Psoas muscle (tissue), 8 donors: Measurements from ENCODE around the gene RARA. TPM values are rescaled to one million over a fixed set of nuclear protein-coding genes. Genes with fewer than 3 reads are reported as not detected.

Experiments
- ATAC-seq, 4 donors: fragments of 200-7000 bp; cut with Tn5 transposase; one replicate each; pipeline ENCODE4 v1.9.1; 2020; ENCODE audit warnings: moderate library complexity in 3 of 4, mild to moderate bottlenecking in 2 of 4
- DNase-seq, 2 donors: peaks; one replicate each; pipeline ENCODE4 v3.0.0-alpha.2; 2020
- H3K27ac ChIP-seq: fragments of 200-600 bp; one replicate; pipeline ENCODE4 v1.8.0; 2022
- H3K27me3 ChIP-seq, 3 donors: fragments of 200-600 bp in 1 of 3; one replicate each; pipeline versions ENCODE4 v1.6.1 to v1.8.0; 2013 to 2022; ENCODE audit warnings: low read length in 2 of 3, mild to moderate bottlenecking in 2 of 3, moderate library complexity in 1 of 3; ENCODE audit not compliant: insufficient read depth in 3 of 3
- H3K36me3 ChIP-seq, 2 donors: fragments of 200-600 bp in 1 of 2; one replicate each; pipeline versions ENCODE4 v1.6.1 to v1.8.0; 2013 to 2022; ENCODE audit warnings: low read depth in 1 of 2, mild to moderate bottlenecking in 1 of 2, moderate library complexity in 1 of 2; ENCODE audit not compliant: insufficient read depth in 1 of 2
- H3K4me1 ChIP-seq: fragments of 200-600 bp; one replicate; pipeline ENCODE4 v1.8.0; 2022
- H3K4me3 ChIP-seq: fragments of 200-600 bp; one replicate; pipeline ENCODE4 v1.8.0; 2022; ENCODE audit warnings: mild to moderate bottlenecking
- H3K9me3 ChIP-seq: fragments of 200-600 bp; one replicate; pipeline ENCODE4 v1.8.0; 2022
- CTCF ChIP-seq: fragments of 200-600 bp; IDR thresholded peaks from one replicate; pipeline ENCODE4 v1.8.0; 2022; ENCODE audit warnings: antibody characterized with exemption
- WGBS, 3 donors: extraction: QIAGEN DNeasy Blood & Tissue Kit; methylation state at CpG; one replicate each; pipeline versions ENCODE4 v1.1.6 to v1.1.7; 2013; 5-methylcytosine and 5-hydroxymethylcytosine counted together
- intact Hi-C, 2 donors: fragments of 100-400 bp; cut with DNase I; formaldehyde crosslinking; loops; one replicate each; pipeline versions ENCODE4 v1.11.0 to v1.14.2; 2022
- polyA plus RNA-seq, 3 donors: library from polyadenylated mRNA; stranded (reverse); fragments of 200-250 nt; gene quantifications; one replicate each; pipeline ENCODE4 v1.2.3, GENCODE V29; 2013
- total RNA-seq, 4 donors: library from RNA; stranded (reverse); fragmentation: NEBNext Ultra II Directional in 2 of 4; extraction: Animal tissue kit (Norgen Biotek cat#: 25700) in 2 of 4; gene quantifications; one replicate each; pipeline versions ENCODE4 v1.2.1 to v1.2.4, GENCODE V29; 2021 to 2023
- donor health status: healthy with polysubstance abuse.
- donor health status: DM: no; HTN: no; CAD: no; lungs with moderate emphysema.
- donor health status: Bipolar disorder and iron deficiency.
- donor health status: healthy.
- donor health status: DM: yes; HTN: yes; CAD: no.
- donor health status: DM: no; HTN: no; CAD: no.
- donor health status: DM: no; HTN: no; CAD: no.
- donor health status: DM: yes; HTN: yes; CAD: no.

Gene RARA
- total and polyA plus RNA-seq, 7 donors, result 15.0 to 76.9 (median 41.6) TPM

- Histone ChIP-seq H3K9me3 (no peaks in the 10 kb centered on the region), H3K36me3 (no peaks in the 10 kb centered on the region), H3K4me1 (peaks cover 67% of the 10 kb centered on the region), H3K4me3 (no peak overlapping the region), H3K27ac (peak overlapping the region; percentile 14), H3K27me3 (no peaks in the 10 kb centered on the region)
- DNase-seq (no peak), ATAC-seq (no peak)
- no peak for TF ChIP-seq CTCF
- intact Hi-C loops, result loop anchor here in 1 of 2 donors (10.0 kb wide), 1 partner anchor 228 kb away; no protein-coding TSS in a partner anchor
- WGBS, 3 donors, result 67 to 83% (median 72%) methylated on average over 2 of the region's 2 CpGs
Measured at GRCh38 chr17:40306395-40306794, 2.6 kb upstream of the RARA start.

DNA sequence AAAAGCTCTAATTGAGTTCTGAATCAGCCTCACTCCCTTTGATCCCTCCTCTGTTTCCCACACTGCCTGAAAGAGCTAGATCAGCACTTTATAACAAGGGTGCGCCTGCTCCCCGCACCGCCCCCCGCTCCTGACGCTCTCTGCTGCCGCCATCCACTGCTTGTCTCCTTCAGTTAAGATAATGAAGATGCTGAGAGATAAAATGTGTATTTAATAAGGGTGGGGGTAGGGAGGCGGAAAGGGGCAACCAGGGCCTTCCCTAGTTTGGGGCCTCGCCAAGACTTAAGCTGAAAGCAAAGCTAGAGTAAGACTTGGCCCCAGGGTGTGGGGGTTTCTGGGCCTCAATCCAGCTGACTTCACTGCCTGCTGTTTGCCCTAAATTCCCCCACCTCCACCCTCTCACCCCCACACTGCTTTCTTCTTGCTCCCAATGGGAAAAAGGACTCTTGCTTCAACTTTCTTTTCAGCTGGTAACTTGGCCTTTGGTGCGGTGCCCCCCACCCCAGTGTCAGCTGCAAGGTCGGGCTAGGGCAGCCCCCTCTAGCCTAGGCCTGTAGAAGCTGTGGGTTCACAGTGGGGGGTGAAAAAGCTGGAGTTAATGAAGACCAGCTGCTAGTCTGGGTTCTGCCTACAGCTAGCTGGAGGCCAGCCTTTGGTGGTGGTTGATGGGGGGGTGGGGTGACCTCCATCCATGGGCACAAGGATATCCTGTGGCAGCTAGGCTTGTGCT, 1.8 kb upstream of the RARA start:
- Histone ChIP-seq H3K4me1 (peaks cover 75% of the 10 kb centered on the region), H3K36me3 (no peaks in the 10 kb centered on the region), H3K27me3 (no peaks in the 10 kb centered on the region), H3K9me3 (no peaks in the 10 kb centered on the region), H3K27ac (peak overlapping the region; percentile 33), H3K4me3 (no peak overlapping the region)
- intact Hi-C loops, result loop anchor here in 1 of 2 donors (10.0 kb wide), 1 partner anchor 228 kb away; no protein-coding TSS in a partner anchor
- no peak for TF ChIP-seq CTCF
- ATAC-seq, result no peak
- no peak for DNase-seq
- WGBS, 3 donors, result 64 to 78% (median 67%) methylated on average over 10 of the region's 10 CpGs

DNA sequence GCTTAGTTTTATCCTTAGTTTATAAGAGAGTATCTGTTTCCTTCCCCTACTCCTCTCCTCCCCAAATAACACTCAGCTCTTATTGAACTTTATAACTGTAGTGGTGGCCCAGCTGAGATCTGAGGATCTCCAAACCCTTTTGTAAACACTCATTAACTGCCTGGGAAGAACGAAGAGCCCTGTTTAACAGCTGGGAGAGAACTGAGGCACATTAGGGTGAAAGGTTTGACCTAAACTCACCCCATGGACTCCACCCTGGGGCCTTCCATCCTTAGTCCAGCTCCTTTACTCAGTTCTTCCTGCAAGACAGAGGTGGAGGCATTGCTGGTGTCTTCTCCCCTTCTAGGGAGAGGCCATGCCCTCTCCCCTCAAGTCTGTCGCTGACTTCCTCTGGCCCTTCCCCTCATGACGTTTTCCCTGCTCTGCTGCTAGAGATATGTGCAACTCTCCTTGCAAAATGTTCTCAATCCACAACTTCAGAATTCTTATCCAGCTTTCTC, 1.2 kb upstream of the RARA start:
- H3K4me1 ChIP-seq, result peaks cover 79% of the 10 kb centered on the region
- DNase-seq, result no peak
- H3K9me3 ChIP-seq, result no peaks in the 10 kb centered on the region
- H3K27me3 ChIP-seq, result no peaks in the 10 kb centered on the region
- intact Hi-C loops, result loop anchor here in 1 of 2 donors (10.0 kb wide), 1 partner anchor 227 kb away; no protein-coding TSS in a partner anchor
- no peak for ATAC-seq
- H3K27ac ChIP-seq, result peak overlapping the region; percentile 33
- WGBS, 3 donors, result 33 to 67% (median 40%) methylated on average over 3 of the region's 3 CpGs
- H3K36me3 ChIP-seq, result no peaks in the 10 kb centered on the region
- TF ChIP-seq CTCF, result no peak
- H3K4me3 ChIP-seq, result no peak overlapping the region

DNA sequence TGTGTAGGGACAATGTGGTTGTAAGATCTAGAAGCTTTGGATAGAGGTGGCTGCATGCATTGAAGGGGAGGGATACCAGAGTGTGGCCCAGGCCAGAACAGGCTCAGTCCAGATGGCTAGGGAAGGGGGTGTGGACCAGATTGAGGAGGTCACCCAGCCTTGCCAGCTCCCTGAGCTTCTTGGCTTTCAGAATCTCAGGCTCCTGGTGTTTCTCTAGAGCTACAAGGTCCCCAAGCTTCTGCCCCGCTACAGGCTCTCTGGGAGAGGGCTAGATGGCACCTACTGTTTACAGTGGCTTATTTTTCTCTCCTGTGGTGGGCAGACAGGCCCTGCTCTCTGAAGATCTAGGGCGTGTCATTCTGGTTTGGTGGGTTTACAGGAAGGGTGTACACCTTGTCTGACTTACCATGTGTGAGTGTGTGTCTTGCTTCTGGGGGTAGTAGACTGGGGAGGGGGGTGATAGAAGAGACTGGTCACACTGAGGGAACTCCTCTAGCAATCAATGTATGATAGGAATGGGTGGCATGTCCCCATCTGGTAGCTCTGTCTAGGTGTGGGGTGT, 1.1 kb downstream of the RARA start:
- TF ChIP-seq CTCF, result no peak
- Histone ChIP-seq H3K4me3 (peak overlapping the region; percentile 62), H3K36me3 (no peaks in the 10 kb centered on the region), H3K4me1 (peaks cover 75% of the 10 kb centered on the region), H3K27ac (peak overlapping the region; percentile 97), H3K9me3 (no peaks in the 10 kb centered on the region), H3K27me3 (no peaks in the 10 kb centered on the region)
- 68 to 88% (median 71%) methylated on average over 2 of the region's 2 CpGs for WGBS, 3 donors
- DNase-seq (no peak), ATAC-seq (no peak)
- intact Hi-C loops, result loop anchor here (2.0 to 10.0 kb wide), 3 partner anchors 39 to 225 kb away; no protein-coding TSS in a partner anchor
